ENCODE results near the gene FUT7.

FUT7 gene

DNA sequence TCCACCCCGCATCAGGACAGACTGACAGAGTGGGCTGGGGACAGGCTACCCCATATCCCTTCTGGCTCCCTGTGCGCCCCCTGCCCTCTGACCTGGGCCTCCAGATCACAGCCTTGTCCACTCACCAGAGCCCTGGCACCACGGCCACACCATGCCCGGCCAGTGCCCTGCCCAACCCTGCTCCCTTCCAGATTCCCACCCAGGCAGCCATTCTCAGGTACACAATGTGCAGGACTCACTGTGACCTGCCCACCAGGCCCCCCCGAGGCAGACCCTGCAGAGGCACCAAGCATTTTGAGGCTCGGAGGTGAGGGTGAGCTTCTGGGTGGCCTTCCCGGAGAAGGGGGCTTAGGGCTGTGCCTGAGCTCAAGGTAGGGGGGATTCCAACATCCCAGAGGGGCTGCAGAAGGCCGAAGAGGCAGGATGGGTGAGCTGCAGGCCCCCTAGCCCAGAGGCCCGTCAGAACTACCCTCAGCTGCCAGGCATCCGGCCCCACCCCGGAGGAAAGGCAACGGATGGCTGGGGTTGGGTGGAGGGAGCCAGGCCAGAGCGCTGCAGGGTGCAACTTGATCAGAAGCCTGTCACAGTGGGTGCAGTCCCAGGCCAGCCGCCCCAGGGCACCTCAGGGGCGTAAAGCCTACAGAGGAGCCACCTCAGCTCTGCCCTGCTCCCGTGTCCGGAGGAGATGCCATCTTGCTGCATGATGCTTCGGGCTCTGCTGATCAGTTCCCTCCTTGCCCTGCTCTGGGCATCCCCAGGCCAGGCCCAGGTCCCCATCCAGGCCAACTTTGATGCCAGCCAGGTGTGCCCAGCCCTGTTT lies 49.4 kb downstream of the FUT7 start, which contains the start of gene LCNL1:
LCNL1 (plus strand) TSS at position 762 of the 820 bp plus-strand sequence. CDS start 594 bp downstream, outside the sequence.
- no peak for DNase-seq (ENCODE audit: low read depth)

DNA sequence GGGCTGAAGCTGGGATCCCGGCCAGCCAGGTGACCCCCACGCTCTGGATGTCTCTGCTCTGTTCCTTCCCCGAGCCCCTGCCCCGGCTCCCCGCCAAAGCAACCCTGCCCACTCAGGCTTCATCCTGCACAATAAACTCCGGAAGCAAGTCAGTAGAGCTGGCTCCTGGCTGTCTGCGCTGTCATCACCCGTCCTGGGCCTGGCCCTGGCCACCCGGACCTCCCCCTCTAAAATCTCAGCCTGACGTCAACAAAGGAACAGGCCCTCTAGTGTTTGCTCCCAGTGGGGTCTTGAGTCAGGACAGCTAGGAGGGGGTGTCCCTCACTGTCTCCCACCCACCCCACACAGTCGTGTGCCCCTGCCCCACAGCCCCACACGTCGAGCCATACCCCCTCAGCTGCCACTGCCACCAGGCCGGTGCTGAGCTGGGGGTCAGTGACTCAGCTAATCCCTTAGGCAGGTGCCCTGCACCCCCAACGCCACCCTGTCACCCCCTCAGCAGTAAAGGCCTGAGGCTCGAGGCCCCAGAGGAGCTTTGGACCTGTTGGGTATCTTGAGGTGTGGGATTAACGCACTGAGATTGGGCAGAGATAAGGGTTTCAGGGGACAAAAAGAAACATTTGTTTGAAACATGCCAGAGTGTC lies 50.2 kb downstream of the FUT7 start:
- DNase-seq (ENCODE audit: low read depth), result no peak

DNA sequence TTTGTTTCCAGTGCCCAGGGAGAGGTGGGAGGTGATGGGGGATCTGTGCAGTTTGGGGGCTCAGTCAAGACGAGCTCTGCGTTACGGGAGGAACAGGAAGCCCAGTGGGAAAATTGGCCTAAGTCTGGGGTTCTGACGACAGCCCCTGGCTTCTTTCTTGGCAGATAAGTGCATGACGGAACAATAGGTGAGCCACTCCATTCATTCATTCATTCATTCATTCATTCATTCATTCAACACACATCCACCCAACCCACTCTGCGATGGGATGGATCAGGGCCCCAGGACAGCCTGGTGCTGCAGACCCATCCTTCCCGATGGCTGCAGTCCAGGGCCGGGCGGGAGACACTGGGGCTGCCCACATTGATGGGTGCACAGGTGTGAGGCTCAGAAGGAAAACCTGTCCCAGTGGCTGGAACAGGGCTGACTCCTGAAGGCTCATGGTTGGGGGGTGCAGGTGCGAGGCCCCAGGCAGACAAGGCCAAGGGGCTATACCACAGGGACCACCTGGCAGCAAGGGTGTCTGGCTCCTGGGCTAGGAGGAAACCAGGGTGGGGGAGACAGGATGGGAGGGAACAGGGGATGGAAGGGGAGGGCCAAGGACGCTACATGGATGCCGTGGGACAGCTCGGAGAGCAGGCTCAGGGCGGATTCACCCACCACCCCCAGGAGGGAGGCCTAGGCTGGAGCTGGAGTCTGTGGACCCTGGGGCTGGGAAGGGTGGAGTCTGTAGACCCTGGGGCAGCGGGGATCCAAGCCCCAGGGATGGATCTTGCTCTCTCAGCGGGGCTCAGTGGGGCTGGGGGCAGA lies 51.0 kb downstream of the FUT7 start:
- DNase-seq (ENCODE audit: low read depth), result no peak
